D721Med (cell line): ENCODE results near the gene UVRAG.

ENCODE experiments used
- DNase-seq: peaks from one replicate; pipeline ENCODE4 v3.0.0; 2011; ENCODE audit warnings: low spot score; ENCODE audit not compliant: insufficient read length
- FAIRE-seq: peaks from 2 replicates; lab custom pipeline; 2011; peaks lifted over from hg19 to GRCh38; lab: Jason Lieb, UNC
- TF ChIP-seq, protein P1 (sequence below): IDR thresholded peaks from 2 replicates; pipeline ENCODE4 v1.5.1; 2012; ENCODE audit warnings: mild to moderate bottlenecking, control low read depth; ENCODE audit not compliant: insufficient read depth; ENCODE audit errors: missing control alignments

Gene UVRAG

DNA sequence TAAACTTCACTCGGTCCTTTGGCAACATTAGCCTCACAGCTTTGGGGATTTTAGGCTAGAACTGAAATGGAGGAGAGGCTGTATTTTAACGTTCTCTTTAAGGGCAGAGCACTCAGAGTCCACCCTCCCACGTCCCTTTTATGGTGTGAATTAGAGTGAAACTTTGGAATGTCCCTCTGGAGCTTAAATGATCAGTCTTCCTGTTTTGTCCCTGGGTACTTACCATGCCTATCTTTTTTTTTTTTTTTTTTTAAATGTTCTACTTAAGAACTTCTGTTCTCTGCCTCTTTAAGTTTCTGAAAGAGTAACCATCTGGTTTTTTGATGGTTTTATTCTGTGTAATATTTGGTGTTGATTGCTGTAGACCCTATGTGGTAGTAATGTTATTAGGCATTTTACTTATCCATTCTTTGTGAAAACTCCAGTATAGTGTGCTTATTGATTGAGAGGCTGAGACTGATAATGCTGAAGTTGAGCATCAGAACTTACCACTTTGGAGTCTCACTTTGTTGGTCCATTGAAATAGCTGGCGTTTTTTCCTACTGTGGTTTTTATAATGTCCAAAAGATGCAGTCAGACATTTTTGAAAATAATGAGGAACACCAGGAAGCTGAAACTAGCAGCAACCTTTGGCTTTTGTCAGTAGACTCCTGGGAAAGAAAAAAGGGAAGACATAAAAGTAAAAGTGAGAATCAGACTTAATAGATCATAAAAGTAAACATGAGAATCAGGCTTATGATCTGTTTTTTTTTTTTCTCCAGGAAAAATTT, 11.6 kb downstream of the UVRAG start:
- DNase-seq (no peak), FAIRE-seq (no peak)
- TF ChIP-seq, protein P1, sequence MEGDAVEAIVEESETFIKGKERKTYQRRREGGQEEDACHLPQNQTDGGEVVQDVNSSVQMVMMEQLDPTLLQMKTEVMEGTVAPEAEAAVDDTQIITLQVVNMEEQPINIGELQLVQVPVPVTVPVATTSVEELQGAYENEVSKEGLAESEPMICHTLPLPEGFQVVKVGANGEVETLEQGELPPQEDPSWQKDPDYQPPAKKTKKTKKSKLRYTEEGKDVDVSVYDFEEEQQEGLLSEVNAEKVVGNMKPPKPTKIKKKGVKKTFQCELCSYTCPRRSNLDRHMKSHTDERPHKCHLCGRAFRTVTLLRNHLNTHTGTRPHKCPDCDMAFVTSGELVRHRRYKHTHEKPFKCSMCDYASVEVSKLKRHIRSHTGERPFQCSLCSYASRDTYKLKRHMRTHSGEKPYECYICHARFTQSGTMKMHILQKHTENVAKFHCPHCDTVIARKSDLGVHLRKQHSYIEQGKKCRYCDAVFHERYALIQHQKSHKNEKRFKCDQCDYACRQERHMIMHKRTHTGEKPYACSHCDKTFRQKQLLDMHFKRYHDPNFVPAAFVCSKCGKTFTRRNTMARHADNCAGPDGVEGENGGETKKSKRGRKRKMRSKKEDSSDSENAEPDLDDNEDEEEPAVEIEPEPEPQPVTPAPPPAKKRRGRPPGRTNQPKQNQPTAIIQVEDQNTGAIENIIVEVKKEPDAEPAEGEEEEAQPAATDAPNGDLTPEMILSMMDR: no peak

DNA sequence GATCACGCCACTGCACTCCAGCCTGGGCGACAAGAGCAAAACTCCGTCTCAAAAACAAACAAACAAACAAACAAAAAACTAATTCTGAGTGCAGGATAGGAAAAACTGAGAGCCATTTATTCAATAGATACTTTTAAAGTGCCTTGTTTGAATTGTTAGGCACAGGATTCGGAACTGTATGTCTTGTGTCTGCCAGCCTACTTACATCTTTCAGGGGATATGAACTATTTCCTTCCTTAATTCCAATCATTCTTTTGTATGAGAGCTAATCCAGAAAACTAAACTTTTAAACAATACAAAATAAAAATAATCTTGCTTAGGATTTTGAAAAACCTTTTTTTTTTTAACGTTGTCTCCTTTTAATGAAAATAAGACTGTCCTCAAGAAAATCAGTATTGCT, 12.6 kb downstream of the UVRAG start:
- TF ChIP-seq, protein P1: no peak
- FAIRE-seq: no peak

DNA sequence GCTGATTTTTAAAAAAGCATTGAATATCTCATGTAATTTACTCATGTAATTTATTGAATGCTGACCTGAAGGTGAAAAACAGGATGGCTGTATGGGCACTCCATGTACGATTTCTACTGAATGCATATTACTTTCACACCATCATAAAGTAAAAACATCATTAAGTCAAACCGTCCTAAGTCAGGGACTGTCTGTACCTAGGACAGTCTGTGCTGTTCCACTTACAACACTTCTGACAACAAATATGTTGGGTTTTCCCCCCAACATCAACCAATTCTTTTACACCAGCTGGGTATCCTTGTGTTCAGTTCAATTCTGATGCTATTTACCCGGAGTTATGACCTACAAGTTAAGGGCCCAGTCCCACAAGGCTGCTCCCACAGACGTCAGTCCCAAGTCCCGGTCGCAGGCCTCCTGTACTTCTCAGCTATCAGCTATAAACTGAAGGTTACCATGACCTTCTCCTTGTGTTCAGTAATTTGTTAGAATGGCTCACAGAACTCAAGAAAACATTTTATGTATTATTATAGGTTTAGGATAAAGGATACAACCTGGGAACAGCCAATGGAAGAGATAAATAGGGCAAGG, 17.0 kb downstream of the UVRAG start:
- TF ChIP-seq, protein P1: no peak
- no peak for DNase-seq
- no peak for FAIRE-seq

More for the DNA sequence above, 12.6 kb downstream of the UVRAG start:
- no peak for DNase-seq

DNA sequence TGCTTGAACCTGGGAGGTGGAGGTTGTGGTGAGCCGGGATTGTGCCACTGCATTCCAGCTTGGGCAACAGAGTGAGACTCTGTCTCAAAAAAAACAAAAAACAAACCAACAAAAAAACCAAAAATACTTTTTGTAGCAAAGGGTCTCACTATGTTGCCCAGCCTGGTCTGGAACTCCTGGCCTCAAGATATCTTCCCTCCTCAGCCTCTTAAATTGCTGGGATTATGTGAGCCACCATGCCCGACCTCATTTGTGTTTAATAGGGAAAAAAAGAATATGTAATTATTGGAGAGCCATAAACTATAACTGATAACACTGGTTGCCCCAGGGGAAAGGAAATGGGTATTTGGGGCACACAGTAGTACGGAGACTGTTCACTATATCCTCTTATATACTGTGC, 19.7 kb downstream of the UVRAG start:
- DNase-seq: no peak
- no peak for FAIRE-seq
- TF ChIP-seq, protein P1: no peak

DNA sequence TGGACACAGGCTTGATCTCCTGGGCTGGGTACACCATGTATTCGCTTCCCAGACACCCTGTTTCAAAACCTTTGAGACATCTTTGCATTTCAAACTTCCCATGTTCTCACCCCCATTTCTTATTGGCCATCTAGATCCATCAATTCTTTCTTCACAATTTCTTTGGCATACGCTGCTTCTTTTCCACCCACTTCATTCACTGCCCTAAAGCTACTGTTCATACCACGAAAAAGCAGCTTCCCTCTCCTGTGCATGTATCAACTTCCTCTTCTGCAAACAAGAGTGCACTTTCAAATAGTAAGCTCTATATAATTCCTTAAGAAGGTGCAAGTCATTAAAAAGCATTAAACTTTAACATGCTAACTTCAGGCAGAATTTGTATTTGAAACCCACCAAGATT, 21.4 kb downstream of the UVRAG start:
- TF ChIP-seq, protein P1: no peak
- no peak for FAIRE-seq
- no peak for DNase-seq

DNA sequence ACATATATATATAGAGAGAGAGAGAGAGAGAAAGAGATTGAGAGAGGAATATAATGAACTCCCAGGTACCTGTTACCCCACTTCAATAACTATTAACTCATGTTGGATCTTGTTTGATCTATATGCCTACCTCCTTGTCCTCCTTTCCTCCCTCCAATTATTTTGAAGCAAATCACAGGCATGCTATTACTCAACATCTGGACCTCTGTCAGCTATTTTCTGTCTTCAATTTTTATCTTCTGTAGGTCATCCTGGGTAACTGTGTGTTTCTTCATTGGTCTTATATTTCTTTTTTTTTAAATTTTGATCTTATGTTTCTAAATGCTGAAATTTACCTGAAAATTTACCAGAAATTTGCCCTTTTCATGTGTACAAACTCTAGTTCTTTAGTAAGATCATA, 24.8 kb downstream of the UVRAG start:
- FAIRE-seq (no peak), DNase-seq (no peak)
- TF ChIP-seq, protein P1: no peak

DNA sequence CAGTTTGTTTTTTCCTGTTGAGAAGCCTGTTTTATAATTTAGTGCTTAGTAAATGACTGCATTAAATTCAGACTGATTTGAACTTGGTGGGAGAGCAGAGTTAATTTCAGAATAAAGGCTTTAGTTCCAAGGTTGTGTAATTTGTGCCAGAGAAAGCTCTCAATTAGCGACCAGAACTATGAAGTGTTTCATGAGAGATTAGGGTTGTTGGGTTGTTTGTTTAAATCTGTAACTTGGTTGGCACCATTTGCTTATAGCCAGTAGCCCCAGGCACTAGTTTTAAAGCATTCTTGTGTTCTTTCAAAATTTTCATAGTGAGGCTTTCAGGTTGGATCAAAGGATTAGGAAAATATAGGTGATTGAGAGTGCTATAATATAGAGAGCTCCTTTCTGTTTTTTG, 25.5 kb downstream of the UVRAG start:
- no peak for FAIRE-seq

More for the DNA sequence above, 25.5 kb downstream of the UVRAG start:
- no peak for DNase-seq
- TF ChIP-seq, protein P1: no peak
